ENCODE data around the gene GALNT14.

The GALNT14 gene

GRCh38 chr2:30865892-30866681, 272.2 kb downstream of the GALNT14 start:
- Histone ChIP-seq H3K4me3 (ENCODE audit: severe bottlenecking) (no peak overlapping the region), H3K4me1 (ENCODE audit: insufficient read depth, poor library complexity, severe bottlenecking) (no peaks in the 10 kb centered on the region), H3K27me3 (ENCODE audit: insufficient read depth, poor library complexity, severe bottlenecking) (no peaks in the 10 kb centered on the region), H3K27ac (ENCODE audit: poor library complexity, severe bottlenecking) (no peak overlapping the region), H3K9me3 (ENCODE audit: severe bottlenecking) (no peaks in the 10 kb centered on the region), H3K36me3 (ENCODE audit: low read depth) (no peaks in the 10 kb centered on the region)
- ATAC-seq (ENCODE audit: low read depth) (no peak), DNase-seq (ENCODE audit: low spot score) (no peak)
- no peak for TF ChIP-seq CTCF (IDR thresholded peaks at IDR 0.05; ENCODE audit: poor library complexity, severe bottlenecking)

- Histone ChIP-seq H3K27me3 (ENCODE audit: insufficient read depth, poor library complexity, severe bottlenecking) (no peaks in the 10 kb centered on the region), H3K4me1 (ENCODE audit: insufficient read depth, poor library complexity, severe bottlenecking) (no peaks in the 10 kb centered on the region), H3K4me3 (ENCODE audit: severe bottlenecking) (no peak overlapping the region), H3K36me3 (ENCODE audit: low read depth) (no peaks in the 10 kb centered on the region), H3K27ac (ENCODE audit: poor library complexity, severe bottlenecking) (no peak overlapping the region), H3K9me3 (ENCODE audit: severe bottlenecking) (no peaks in the 10 kb centered on the region)
- ATAC-seq (ENCODE audit: low read depth) (no peak), DNase-seq (ENCODE audit: low spot score) (no peak)
- TF ChIP-seq CTCF (IDR thresholded peaks at IDR 0.05; ENCODE audit: poor library complexity, severe bottlenecking): no peak
Observed at GRCh38 chr2:30865243-30865642, 273.0 kb downstream of the GALNT14 start.

GRCh38 chr2:30862054-30862651, 276.1 kb downstream of the GALNT14 start:
- no peaks in the 10 kb centered on the region for H3K27me3 ChIP-seq (ENCODE audit: insufficient read depth, poor library complexity, severe bottlenecking)
- no peaks in the 10 kb centered on the region for H3K9me3 ChIP-seq (ENCODE audit: severe bottlenecking)
- ATAC-seq (ENCODE audit: low read depth) (peak; percentile 68), DNase-seq (ENCODE audit: low spot score) (peak; percentile 76)
- H3K4me1 ChIP-seq (ENCODE audit: insufficient read depth, poor library complexity, severe bottlenecking): no peaks in the 10 kb centered on the region
- no peak overlapping the region for H3K27ac ChIP-seq (ENCODE audit: poor library complexity, severe bottlenecking)
- H3K36me3 ChIP-seq (ENCODE audit: low read depth): no peaks in the 10 kb centered on the region
- peak; percentile 92 for TF ChIP-seq CTCF (IDR thresholded peaks at IDR 0.05; ENCODE audit: poor library complexity, severe bottlenecking)
- no peak overlapping the region for H3K4me3 ChIP-seq (ENCODE audit: severe bottlenecking)

- Histone ChIP-seq H3K27me3 (ENCODE audit: insufficient read depth, poor library complexity, severe bottlenecking) (no peaks in the 10 kb centered on the region), H3K4me1 (ENCODE audit: insufficient read depth, poor library complexity, severe bottlenecking) (no peaks in the 10 kb centered on the region), H3K4me3 (ENCODE audit: severe bottlenecking) (no peak overlapping the region), H3K9me3 (ENCODE audit: severe bottlenecking) (no peaks in the 10 kb centered on the region), H3K27ac (ENCODE audit: poor library complexity, severe bottlenecking) (no peak overlapping the region), H3K36me3 (ENCODE audit: low read depth) (no peaks in the 10 kb centered on the region)
- DNase-seq (ENCODE audit: low spot score) (no peak), ATAC-seq (ENCODE audit: low read depth) (no peak)
- TF ChIP-seq CTCF (IDR thresholded peaks at IDR 0.05; ENCODE audit: poor library complexity, severe bottlenecking): no peak
Observed at GRCh38 chr2:30860726-30861125, 277.5 kb downstream of the GALNT14 start.

Data from RWPE2 (cell line).